Activated CD8-positive, alpha-beta T cell treated with anti-CD3 and anti-CD28 coated beads for 36 hours (primary cell): ENCODE measurements around the gene NLRP3. TPM values are rescaled to one million over a fixed set of nuclear protein-coding genes. Genes with fewer than 3 reads are reported as not detected.

ENCODE experiments used
- ATAC-seq: fragments of 200-7000 bp; cut with Tn5 transposase; one replicate; pipeline ENCODE4 v1.10.0; 2021; ENCODE audit warnings: mild to moderate bottlenecking, moderate library complexity
- CTCF ChIA-PET: fragments of 350-600 bp; sonication (Branson Sonifier 250); formaldehyde crosslinking; loops from one replicate; lab custom pipeline; 2021; ENCODE audit warnings: antibody characterized with exemption; lab: Charles Lee
- POLR2A ChIA-PET: fragments of 350-600 bp; sonication (Branson Sonifier 250); formaldehyde crosslinking; loops from one replicate; lab custom pipeline; 2021; ENCODE audit warnings: antibody characterized with exemption; lab: Charles Lee
- DNase-seq: peaks from one replicate; pipeline ENCODE4 v3.0.0-alpha.2; 2020
- H3K27ac Mint-ChIP-seq: one replicate; pipeline ENCODE4 v1.8.0; 2021; ENCODE audit warnings: mild to moderate bottlenecking, mixed read lengths
- H3K27me3 Mint-ChIP-seq: one replicate; pipeline ENCODE4 v1.8.0; 2021; ENCODE audit warnings: mixed read lengths
- H3K36me3 Mint-ChIP-seq: one replicate; pipeline ENCODE4 v1.8.0; 2021; ENCODE audit warnings: low read depth, mixed read lengths
- H3K4me1 Mint-ChIP-seq: one replicate; pipeline ENCODE4 v1.8.0; 2021; ENCODE audit warnings: low read depth, mixed read lengths
- H3K4me3 Mint-ChIP-seq: one replicate; pipeline ENCODE4 v1.8.0; 2021; ENCODE audit warnings: mild to moderate bottlenecking, moderate library complexity, mixed read lengths
- H3K9me3 Mint-ChIP-seq: one replicate; pipeline ENCODE4 v1.8.0; 2021; ENCODE audit warnings: mixed read lengths
- CTCF ChIP-seq: fragments of 200-600 bp; IDR thresholded peaks from one replicate; pipeline ENCODE4 v1.8.0; 2022; ENCODE audit warnings: antibody characterized with exemption, mild to moderate bottlenecking
- intact Hi-C: fragments of 100-400 bp; cut with micrococcal nuclease; formaldehyde crosslinking; loops from one replicate; pipeline ENCODE4 v1.10.0; 2022
- total RNA-seq, 2 experiments: library from RNA; stranded (reverse); gene quantifications; one replicate each; pipeline ENCODE4 v1.2.3, GENCODE V29; 2021

Gene NLRP3
- total RNA-seq, 2 experiments from 2014 or later: 3.2 to 3.6 TPM

- intact Hi-C loops: no loop called here
- peaks cover 2% of the 10 kb centered on the region for H3K4me1 Mint-ChIP-seq
- DNase-seq (no peak), ATAC-seq (no peak)
- H3K4me3 Mint-ChIP-seq: no peak overlapping the region
- no peak overlapping the region for H3K27ac Mint-ChIP-seq
- H3K27me3 Mint-ChIP-seq: no peaks in the 10 kb centered on the region
- CTCF ChIA-PET: interaction anchor here (1.2 kb wide), 1 partner anchor 55 kb away, joined by 3 read pairs; no protein-coding TSS in a partner anchor
- POLR2A ChIA-PET: no interaction called here
- no peaks in the 10 kb centered on the region for H3K9me3 Mint-ChIP-seq
- peaks cover 14% of the 10 kb centered on the region for H3K36me3 Mint-ChIP-seq
- TF ChIP-seq CTCF: no peak
These were observed 13.5 kb downstream of the NLRP3 start for GRCh38 chr1:247429496-247429895.

GRCh38 chr1:247430434-247430833, 14.5 kb downstream of the NLRP3 start:
- DNase-seq (no peak), ATAC-seq (no peak)
- CTCF ChIA-PET: interaction anchor here (1.2 kb wide), 1 partner anchor 56 kb away, joined by 3 read pairs; no protein-coding TSS in a partner anchor
- Mint-ChIP-seq H3K4me3 (no peak overlapping the region), H3K36me3 (peaks cover 9% of the 10 kb centered on the region), H3K9me3 (no peaks in the 10 kb centered on the region), H3K27ac (no peak overlapping the region), H3K27me3 (no peaks in the 10 kb centered on the region), H3K4me1 (peaks cover 2% of the 10 kb centered on the region)
- intact Hi-C loops: no loop called here
- POLR2A ChIA-PET: no interaction called here
- TF ChIP-seq CTCF: no peak

- CTCF ChIA-PET: no interaction called here
- Mint-ChIP-seq H3K36me3 (peaks cover 6% of the 10 kb centered on the region), H3K4me3 (no peak overlapping the region), H3K27ac (no peak overlapping the region), H3K4me1 (peaks cover 2% of the 10 kb centered on the region), H3K27me3 (no peaks in the 10 kb centered on the region), H3K9me3 (no peaks in the 10 kb centered on the region)
- intact Hi-C loops: no loop called here
- ATAC-seq (no peak), DNase-seq (no peak)
- POLR2A ChIA-PET: no interaction called here
- TF ChIP-seq CTCF: no peak
These were observed 15.7 kb downstream of the NLRP3 start for GRCh38 chr1:247431643-247432042.

- no peak overlapping the region for H3K27ac Mint-ChIP-seq
These were observed 18.0 kb downstream of the NLRP3 start for GRCh38 chr1:247434005-247434404.

More at GRCh38 chr1:247434005-247434404, 18.0 kb downstream of the NLRP3 start:
- ChIA-PET POLR2A (interaction anchor here (0.5 kb wide), 1 partner anchor 1356 kb away, joined by 3 read pairs; no protein-coding TSS in a partner anchor), CTCF (interaction anchor here (0.8 to 1.1 kb wide), 2 partner anchors 43 to 44 kb away, joined by 3 read pairs; no protein-coding TSS in a partner anchor)
- Mint-ChIP-seq H3K4me1 (peaks cover 2% of the 10 kb centered on the region), H3K36me3 (peaks cover 8% of the 10 kb centered on the region), H3K27me3 (no peaks in the 10 kb centered on the region), H3K9me3 (no peaks in the 10 kb centered on the region), H3K4me3 (no peak overlapping the region)
- ATAC-seq (no peak), DNase-seq (no peak)
- TF ChIP-seq CTCF: no peak
- intact Hi-C loops: no loop called here
